Ramos (cell line): ENCODE measurements around the gene TNRC6A.
"Not testable (repeated sequence)": the region's sequence is repeated elsewhere in the genome, so short reads cannot be mapped to it uniquely, and the experiment has no call there.

Experiments
- in situ Hi-C: fragments of 300-500 bp; cut with MboI; formaldehyde crosslinking; loops from one replicate; pipeline ENCODE4 v1.14.3; 2022; ENCODE audit warnings: low sequenced_read_pairs; ENCODE audit not compliant: unreplicated experiment

TNRC6A gene

GRCh38 chr16:24729243-24729950 lies at the start of gene TNRC6A:
TNRC6A (plus strand) TSS chr16:24729651; CDS start chr16:24729842, 191 bp downstream.
- in situ Hi-C loops: no loop called here

- in situ Hi-C loops: no loop called here
Observed at GRCh38 chr16:24681793-24682192, 47.7 kb upstream of the TNRC6A start.

GRCh38 chr16:24683250-24683649 lies 46.2 kb upstream of the TNRC6A start:
- in situ Hi-C loops: no loop called here

GRCh38 chr16:24683847-24684493 lies 45.5 kb upstream of the TNRC6A start:
- in situ Hi-C loops: no loop called here

- in situ Hi-C loops: no loop called here
Observed at GRCh38 chr16:24685539-24686432, 43.7 kb upstream of the TNRC6A start.

- in situ Hi-C loops: no loop called here
Observed at GRCh38 chr16:24686678-24687077, 42.8 kb upstream of the TNRC6A start.

GRCh38 chr16:24688359-24688758 lies 41.1 kb upstream of the TNRC6A start:
- in situ Hi-C loops: no loop called here

- in situ Hi-C loops: no loop called here
Observed at GRCh38 chr16:24689128-24689527, 40.3 kb upstream of the TNRC6A start.

GRCh38 chr16:24692854-24693253 lies 36.6 kb upstream of the TNRC6A start:
- in situ Hi-C loops: no loop called here

- in situ Hi-C loops: no loop called here
Observed at GRCh38 chr16:24694931-24695330, 34.5 kb upstream of the TNRC6A start.

- in situ Hi-C loops: no loop called here
Observed at GRCh38 chr16:24696699-24697098, 32.8 kb upstream of the TNRC6A start.

GRCh38 chr16:24698308-24698707 lies 31.1 kb upstream of the TNRC6A start:
- in situ Hi-C loops: no loop called here

GRCh38 chr16:24699151-24699723 lies 30.2 kb upstream of the TNRC6A start:
- in situ Hi-C loops: no loop called here

- in situ Hi-C loops: no loop called here
Observed at GRCh38 chr16:24700549-24701392, 28.7 kb upstream of the TNRC6A start.

- in situ Hi-C loops: no loop called here
Observed at GRCh38 chr16:24701521-24701951, 27.9 kb upstream of the TNRC6A start.

- in situ Hi-C loops: not testable (repeated sequence)
Observed at GRCh38 chr16:24707760-24708159, 21.7 kb upstream of the TNRC6A start.

- in situ Hi-C loops: no loop called here
Observed at GRCh38 chr16:24713379-24713778, 16.1 kb upstream of the TNRC6A start.

GRCh38 chr16:24717411-24717810 lies 12.0 kb upstream of the TNRC6A start:
- in situ Hi-C loops: no loop called here

GRCh38 chr16:24718967-24719521 lies 10.4 kb upstream of the TNRC6A start:
- in situ Hi-C loops: no loop called here
